GM12878 (cell line): ENCODE results near the gene UHRF2. TPM values are rescaled to one million over a fixed set of nuclear protein-coding genes. Genes with fewer than 3 reads are reported as not detected.

Source experiments
- ATAC-seq: fragments of 200-7000 bp; cut with Tn5 transposase; 3 replicates; pipeline ENCODE4 v1.9.1; 2020; ENCODE audit warnings: mild to moderate bottlenecking, moderate library complexity
- Bru-seq: library from RNA; stranded (reverse); fragments of 400-500 nt; gene quantifications from one replicate; lab custom pipeline; 2021; lab: Mats Ljungman, UMichigan
- BruChase-seq, 2 experiments: library from RNA; stranded (reverse); fragments of 400-500 nt; gene quantifications; one replicate each; lab custom pipeline; 2021; lab: Mats Ljungman, UMichigan
- BruUV-seq: library from RNA; stranded (reverse); fragments of 400-500 nt; replicated peaks from 2 replicates; lab custom pipeline; 2021; lab: Mats Ljungman, UMichigan
- CTCF ChIA-PET: fragments of 300-600 bp; sonication (Branson Sonifier 250); formaldehyde crosslinking; extraction: SDS; loops from one replicate; lab custom pipeline; 2021; ENCODE audit warnings: inconsistent platforms; lab: Yijun Ruan, JAX
- POLR2A ChIA-PET: fragments of 350-600 bp; formaldehyde crosslinking; extraction: SDS; loops from one replicate; lab custom pipeline; 2021; ENCODE audit warnings: inconsistent platforms; lab: Charles Lee
- RAD21 ChIA-PET: fragments of 300-600 bp; sonication (Branson Sonifier 250); formaldehyde crosslinking; loops from one replicate; lab custom pipeline; 2023; ENCODE audit warnings: antibody characterized with exemption; ENCODE audit not compliant: unreplicated experiment; lab: Charles Lee
- SMC1A ChIA-PET: fragments of 300-600 bp; sonication (Branson Sonifier 250); formaldehyde crosslinking; loops from one replicate; lab custom pipeline; 2023; ENCODE audit not compliant: unreplicated experiment, uncharacterized antibody; lab: Charles Lee
- DNase-seq: peaks from one replicate; pipeline ENCODE4 v3.0.0-alpha.2; 2011; ENCODE audit warnings: low read depth, low spot score
- FAIRE-seq: peaks from 3 replicates; lab custom pipeline; 2011; peaks lifted over from hg19 to GRCh38; lab: Jason Lieb, UNC
- H2AFZ ChIP-seq: 2 replicates; pipeline ENCODE4 v1.6.0; 2011; ENCODE audit warnings: low read depth, low read length, control low read depth; ENCODE audit not compliant: control insufficient read depth
- H3K27ac ChIP-seq: 2 replicates; pipeline ENCODE4 v1.5.1; 2011; ENCODE audit warnings: control low read depth; ENCODE audit not compliant: control insufficient read depth, insufficient read depth
- H3K27me3 ChIP-seq, 2 experiments: replicated peaks in 1 of 2; 2 replicates each; pipeline versions ENCODE4 v1.6.0 to v1.6.1; 2011; ENCODE audit warnings: low read length in 1 of 2; ENCODE audit not compliant: control insufficient read depth in 2 of 2, insufficient read depth in 2 of 2
- H3K36me3 ChIP-seq, 2 experiments: 2 replicates each; pipeline ENCODE4 v1.5.1; 2011; ENCODE audit warnings: low read length in 1 of 2; ENCODE audit not compliant: control insufficient read depth in 2 of 2, insufficient read depth in 2 of 2
- H3K4me1 ChIP-seq: 2 replicates; pipeline ENCODE4 v1.6.1; 2011; ENCODE audit warnings: mild to moderate bottlenecking, low read length, moderate library complexity, mixed read lengths; ENCODE audit not compliant: control insufficient read depth, insufficient read depth
- H3K4me2 ChIP-seq: 2 replicates; pipeline ENCODE4 v1.6.0; 2011; ENCODE audit warnings: control low read depth; ENCODE audit not compliant: control insufficient read depth, insufficient read depth
- H3K4me3 ChIP-seq: fragments of 200-600 bp; sonication (generic); 2 replicates; pipeline ENCODE4 v1.5.1; 2016
- H3K79me2 ChIP-seq: 2 replicates; pipeline ENCODE4 v1.6.0; 2011; ENCODE audit warnings: low read length; ENCODE audit not compliant: control insufficient read depth, insufficient read depth
- H3K9ac ChIP-seq: 2 replicates; pipeline ENCODE4 v1.8.0; 2011; ENCODE audit warnings: low read length, control low read depth, mixed read lengths; ENCODE audit not compliant: control insufficient read depth, insufficient read depth
- H3K9me3 ChIP-seq: replicated peaks from 3 replicates; pipeline ENCODE4 v1.5.1; 2011; ENCODE audit warnings: mild to moderate bottlenecking, low read length; ENCODE audit not compliant: control insufficient read depth, insufficient read depth
- H4K20me1 ChIP-seq: 2 replicates; pipeline ENCODE4 v1.6.0; 2011; ENCODE audit not compliant: control insufficient read depth, insufficient read depth
- ATF2 ChIP-seq: IDR thresholded peaks from 2 replicates; pipeline ENCODE4 v1.6.1; 2012; ENCODE audit warnings: low read length, inconsistent platforms
- ATF3 ChIP-seq: IDR thresholded peaks from 2 replicates; pipeline ENCODE4 v1.6.1; 2011; ENCODE audit warnings: low read depth, mild to moderate bottlenecking, low read length, moderate library complexity, borderline replicate concordance; ENCODE audit errors: extremely low read depth
- CHD4 ChIP-seq: fragments of 200-600 bp; sonication (generic); IDR thresholded peaks from 2 replicates; pipeline ENCODE4 v1.6.1; 2016; ENCODE audit warnings: mild to moderate bottlenecking
- EGR1 ChIP-seq, 2 experiments: IDR thresholded peaks; 1 replicate in 1 of 2; 2 replicates in 1 of 2; pipeline ENCODE4 v1.6.1; 2011 to 2012; ENCODE audit warnings: low read depth in 2 of 2, low read length in 2 of 2, borderline replicate concordance in 1 of 2, mild to moderate bottlenecking in 1 of 2, moderate library complexity in 1 of 2
- EZH2 ChIP-seq: IDR thresholded peaks from 2 replicates; pipeline ENCODE4 v1.6.1; 2012; ENCODE audit warnings: low read depth, mild to moderate bottlenecking, control low read depth, inconsistent platforms, low read length, borderline replicate concordance; ENCODE audit not compliant: control insufficient read depth
- MYC ChIP-seq: IDR thresholded peaks from 2 replicates; pipeline ENCODE4 v1.6.1; 2011; ENCODE audit warnings: mild to moderate bottlenecking, low read length, moderate library complexity, inconsistent platforms; ENCODE audit not compliant: insufficient read depth, insufficient replicate concordance, insufficient read length, severe bottlenecking
- NFYA ChIP-seq: IDR thresholded peaks from 2 replicates; pipeline ENCODE4 v1.6.1; 2011; ENCODE audit warnings: low read depth, mild to moderate bottlenecking, low read length, improper control_type of control experiment, borderline replicate concordance
- RAD51 ChIP-seq: fragments of 450-650 bp; IDR thresholded peaks from 2 replicates; pipeline ENCODE4 v1.6.1; 2016; ENCODE audit warnings: moderate library complexity, mild to moderate bottlenecking, inconsistent platforms
- RBBP5 ChIP-seq: fragments of 200-600 bp; sonication (generic); conservative IDR thresholded peaks from 2 replicates; pipeline ENCODE4 v1.6.1; 2016
- SP1 ChIP-seq: IDR thresholded peaks from one replicate; pipeline ENCODE4 v1.6.1; 2011; ENCODE audit warnings: low read depth, low read length
- STAT3 ChIP-seq: IDR thresholded peaks from 2 replicates; pipeline ENCODE4 v1.6.1; 2011; ENCODE audit warnings: low read depth, low read length, improper control_type of control experiment
- TARDBP ChIP-seq: IDR thresholded peaks from 2 replicates; pipeline ENCODE4 v1.6.1; 2016; ENCODE audit warnings: borderline replicate concordance
- YBX1 ChIP-seq: fragments of 450-650 bp; IDR thresholded peaks from 2 replicates; pipeline ENCODE4 v1.6.1; 2016; ENCODE audit warnings: antibody characterized with exemption
- WGBS: methylation state at CpG from one replicate; pipeline ENCODE4 v1.1.6; 2016; ENCODE audit warnings: low lambda C conversion rate; ENCODE audit not compliant: insufficient replicate concordance, insufficient coverage; ENCODE audit errors: missing lambda C conversion rate; 5-methylcytosine and 5-hydroxymethylcytosine counted together
- in situ Hi-C: fragments of 300-500 bp; cut with MboI; formaldehyde crosslinking; loops from 9 replicates; pipeline ENCODE4 v1.14.3; 2018; ENCODE audit warnings: mixed read lengths
- intact Hi-C: fragments of 100-400 bp; cut with micrococcal nuclease; formaldehyde crosslinking; loops from one replicate; pipeline ENCODE4 v1.14.2; 2022; ENCODE audit not compliant: unreplicated experiment
- long read RNA-seq, 2 experiments: library from polyadenylated mRNA; unstranded; transcript quantifications; one replicate each; pipeline ENCODE4 v2.0.0, GENCODE V29; 2019 to 2020
- polyA minus RNA-seq, 3 experiments: library from RNA; depleted of rRNA, polyadenylated mRNA; stranded (reverse); fragments of >200 nt; gene quantifications; 2 replicates each; pipeline ENCODE4 v1.2.3, GENCODE V29; 2011
- polyA plus RNA-seq, 11 experiments: library from polyadenylated mRNA; depleted of rRNA in 4 of 11; unstranded in 6 of 11; stranded (reverse) in 5 of 11; fragments of >200 nt; fragmentation: Nextera tagmentation in 4 of 11; fragmentation: Illumina TruSeq in 1 of 11; extraction: Ambion mirVana in 4 of 11; extraction: Trizol in 1 of 11; gene quantifications; 1 replicate in 1 of 11; 2 replicates in 10 of 11; pipeline versions ENCODE4 v1.2.1 to v1.2.3, GENCODE V29; 2011 to 2016; ENCODE audit warnings: inconsistent platforms in 2 of 11, missing spikeins in 2 of 11, low read depth in 1 of 11
- total RNA-seq, 4 experiments: library from RNA; depleted of rRNA in 3 of 4; stranded (reverse); fragments of >200 nt in 3 of 4; fragmentation: Illumina TruSeq in 1 of 4; extraction: Trizol in 1 of 4; gene quantifications; 2 replicates each; pipeline versions ENCODE4 v1.2.1 to v1.2.3, GENCODE V29; 2013 to 2021

Gene UHRF2
- total RNA-seq (2013; cell fraction: nucleolus; rRNA removed), result 409 and 421 TPM in 2 replicates
- 43.4 and 49.4 TPM in 2 replicates for total RNA-seq (2014; rRNA removed)
- 45.0 and 46.2 TPM in 2 replicates for total RNA-seq (2014; rRNA removed; fragmentation: Illumina TruSeq; extraction: Trizol)
- 42.8 and 44.4 TPM in 2 replicates for total RNA-seq (2021)
- polyA plus RNA-seq (2011; ENCODE audit: low read depth), result 27.8 TPM
- polyA plus RNA-seq (2011; rRNA removed), result 95.8 and 129 TPM in 2 replicates
- polyA plus RNA-seq (2011; cell fraction: cytosol; rRNA removed), result 41.1 and 49.9 TPM in 2 replicates
- polyA plus RNA-seq (2011; cell fraction: nucleus; rRNA removed), result 213 and 215 TPM in 2 replicates
- polyA plus RNA-seq (2012), result 37.5 and 49.9 TPM in 2 replicates
- 48.0 and 53.4 TPM in 2 replicates for polyA plus RNA-seq (2014; fragmentation: Illumina TruSeq; extraction: Trizol)
- 10 to 100 TPM; 11.2 to 14.2 TPM for polyA plus RNA-seq (2014; fragmentation: Nextera tagmentation; extraction: Ambion mirVana)
- polyA plus RNA-seq (2014; rRNA removed), result 42.2 and 43.7 TPM in 2 replicates
- 10 to 100 TPM; 16.4 to 29.7 TPM for polyA plus RNA-seq (2016; fragmentation: Nextera tagmentation; extraction: Ambion mirVana)
- 82.6 and 83.4 TPM in 2 replicates for polyA minus RNA-seq (2011; rRNA and poly(A)+ RNA removed)
- polyA minus RNA-seq (2011; cell fraction: cytosol; rRNA and poly(A)+ RNA removed), result 22.6 and 23.7 TPM in 2 replicates
- 114 and 160 TPM in 2 replicates for polyA minus RNA-seq (2011; cell fraction: nucleus; rRNA and poly(A)+ RNA removed)
- Bru-seq, nascent RNA, result percentile 93 among the genes with signal in this experiment
- percentile 86 among the genes with signal in this experiment for BruChase-seq, experiment 1, labeled RNA remaining after a 6-hour chase
- BruChase-seq, experiment 2, labeled RNA remaining after a 2-hour chase, result percentile 91 among the genes with signal in this experiment
- long read RNA-seq, experiment 1, partial matches to known transcripts, result 1 of 10 reads
- long read RNA-seq, experiment 1, other reads (novel, unspliced or antisense), result 3 of 10 reads
- long read RNA-seq, experiment 2, partial matches to known transcripts, result 7 of 16 reads
- long read RNA-seq, experiment 2, other reads (novel, unspliced or antisense), result 6 of 16 reads

- intact Hi-C loops (loop anchor here (2.0 to 5.0 kb wide), 3 partner anchors 58 to 270 kb away; no protein-coding TSS in a partner anchor), in situ Hi-C loops (loop anchor here (10.0 kb wide), 1 partner anchor 272 kb away; no protein-coding TSS in a partner anchor)
- FAIRE-seq (peak; percentile 81), DNase-seq (peak; percentile 93), ATAC-seq (peak; percentile 90)
- ChIA-PET RAD21 (interaction anchor here (0.6 to 3.9 kb wide), 14 partner anchors 9 to 581 kb away, joined by 3 to 22 read pairs (median 4); no protein-coding TSS in a partner anchor), POLR2A (interaction anchor here (0.5 to 4.7 kb wide), 12 partner anchors 11 to 607 kb away, joined by 3 to 22 read pairs (median 4); no protein-coding TSS in a partner anchor), CTCF (interaction anchor here (0.6 to 2.0 kb wide), 5 partner anchors 17 to 83 kb away, joined by 3 to 6 read pairs (median 3); no protein-coding TSS in a partner anchor), SMC1A (interaction anchor here (0.8 to 6.3 kb wide), 9 partner anchors 10 to 166 kb away, joined by 3 to 69 read pairs (median 5); no protein-coding TSS in a partner anchor)
- peak within 1 kb of the TSS; percentile 86 for H3K27ac ChIP-seq
- peak within 1 kb of the TSS; percentile 86 for H3K4me3 ChIP-seq
- H3K9ac ChIP-seq, result peak within 1 kb of the TSS; percentile 95
- H3K27me3 ChIP-seq, result no peaks in the 10 kb centered on the region
- TSS peak; percentile 99 for BruUV-seq
- peaks cover 12% of the 10 kb centered on the region; the same call in 1 of the 2 replicates for H3K4me1 ChIP-seq
- H3K36me3 ChIP-seq, result peaks cover 0 to 5% of the 10 kb centered on the region in 2 experiments; a peak in 1 of 4 replicates
- peak within 1 kb of the TSS; percentile 47 for H2AFZ ChIP-seq
- 2% methylated on average over 86 of the region's 88 CpGs for WGBS
- no peaks in the 10 kb centered on the region for H3K9me3 ChIP-seq
- H3K79me2 ChIP-seq, result peaks cover 46% of the 10 kb centered on the region
- peak within 1 kb of the TSS; percentile 98 for H3K4me2 ChIP-seq
- no peaks in the 10 kb centered on the region for H4K20me1 ChIP-seq
- TF ChIP-seq CHD4, result no peak
- TF ChIP-seq TARDBP, result no peak
- TF ChIP-seq RBBP5, result peak; percentile 34; the same call in 1 of the 2 replicates
- TF ChIP-seq YBX1, result no peak
- no peak for TF ChIP-seq EZH2
- no peak for TF ChIP-seq MYC
- TF ChIP-seq EGR1 (IDR thresholded peaks at IDR 0.05; ENCODE audit: borderline replicate concordance in 1 of 2, low read depth in 2 of 2, low read length in 2 of 2), result peak in 1 of 2 experiments; percentile 86; a peak in 2 of 3 replicates
- peak; percentile 75 for TF ChIP-seq SP1
- no peak for TF ChIP-seq ATF3
- TF ChIP-seq RAD51, result peak; percentile 52
- peak; percentile 9; the same call in 1 of the 2 replicates for TF ChIP-seq ATF2
- TF ChIP-seq STAT3, result no peak
- TF ChIP-seq NFYA, result no peak
Measured at GRCh38 chr9:6412487-6413364, at the start of gene UHRF2. Gene UHRF2 (plus strand): TSS chr9:6413199. CDS start chr9:6413491, 292 bp downstream.
